ENCODE data around the gene DYRK1A.

The DYRK1A gene

DNA sequence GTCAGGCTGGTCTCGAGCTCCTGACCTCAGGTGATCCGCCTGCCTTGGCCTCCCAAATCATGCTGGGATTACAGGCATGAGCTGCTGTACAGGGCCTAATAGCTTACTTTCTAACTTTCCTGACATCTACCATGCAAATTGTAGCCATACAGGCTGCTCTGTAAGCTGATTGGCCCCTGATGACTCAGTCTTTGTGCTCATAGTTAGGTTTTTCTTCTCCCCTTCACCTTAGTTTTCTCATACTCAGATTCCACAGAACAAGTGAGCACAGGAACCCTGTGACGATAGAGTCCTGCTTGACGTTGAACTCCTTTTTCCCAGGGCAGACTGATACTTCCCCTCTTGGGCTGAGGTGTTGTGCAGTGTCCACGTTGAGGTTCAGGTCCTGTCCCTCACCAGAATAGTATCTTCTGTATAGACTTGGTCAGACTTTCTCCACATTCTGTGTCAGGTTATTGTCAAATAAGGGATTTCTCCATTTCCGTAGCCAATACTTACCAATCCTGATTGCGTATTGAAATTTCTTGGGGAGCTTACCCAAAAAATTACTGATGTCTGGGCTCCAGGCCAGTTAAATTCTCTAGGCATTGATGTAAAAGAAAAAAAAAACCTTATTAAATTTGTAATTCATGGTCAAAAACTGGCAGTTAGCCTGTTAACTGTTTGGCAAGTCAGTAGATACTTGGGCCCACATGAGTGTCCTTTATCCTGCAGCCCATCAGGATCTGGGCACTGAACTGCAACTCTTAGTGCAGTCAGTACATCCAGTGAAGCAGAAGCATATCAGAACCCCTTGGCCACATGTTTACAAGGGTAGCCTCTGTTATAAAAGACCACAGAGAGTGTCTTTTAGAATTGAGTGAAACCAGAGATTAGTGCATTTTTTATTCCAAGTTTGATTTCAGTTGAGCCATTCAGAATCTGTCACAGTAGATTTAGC is 118.2 kb downstream of the DYRK1A start:
- no peaks in the 10 kb centered on the region for H3K9me3 ChIP-seq (ENCODE audit: severe bottlenecking)
- H3K36me3 ChIP-seq (ENCODE audit: low read depth) = peaks cover 72% of the 10 kb centered on the region
- ATAC-seq (ENCODE audit: low read depth) (peak; percentile 25; the same call in 1 of the 3 replicates), DNase-seq (ENCODE audit: low spot score) (no peak)
- no peak overlapping the region for H3K4me3 ChIP-seq (ENCODE audit: severe bottlenecking)
- H3K4me1 ChIP-seq (ENCODE audit: insufficient read depth, poor library complexity, severe bottlenecking) = no peaks in the 10 kb centered on the region
- no peak overlapping the region for H3K27ac ChIP-seq (ENCODE audit: poor library complexity, severe bottlenecking)
- TF ChIP-seq, protein P1, sequence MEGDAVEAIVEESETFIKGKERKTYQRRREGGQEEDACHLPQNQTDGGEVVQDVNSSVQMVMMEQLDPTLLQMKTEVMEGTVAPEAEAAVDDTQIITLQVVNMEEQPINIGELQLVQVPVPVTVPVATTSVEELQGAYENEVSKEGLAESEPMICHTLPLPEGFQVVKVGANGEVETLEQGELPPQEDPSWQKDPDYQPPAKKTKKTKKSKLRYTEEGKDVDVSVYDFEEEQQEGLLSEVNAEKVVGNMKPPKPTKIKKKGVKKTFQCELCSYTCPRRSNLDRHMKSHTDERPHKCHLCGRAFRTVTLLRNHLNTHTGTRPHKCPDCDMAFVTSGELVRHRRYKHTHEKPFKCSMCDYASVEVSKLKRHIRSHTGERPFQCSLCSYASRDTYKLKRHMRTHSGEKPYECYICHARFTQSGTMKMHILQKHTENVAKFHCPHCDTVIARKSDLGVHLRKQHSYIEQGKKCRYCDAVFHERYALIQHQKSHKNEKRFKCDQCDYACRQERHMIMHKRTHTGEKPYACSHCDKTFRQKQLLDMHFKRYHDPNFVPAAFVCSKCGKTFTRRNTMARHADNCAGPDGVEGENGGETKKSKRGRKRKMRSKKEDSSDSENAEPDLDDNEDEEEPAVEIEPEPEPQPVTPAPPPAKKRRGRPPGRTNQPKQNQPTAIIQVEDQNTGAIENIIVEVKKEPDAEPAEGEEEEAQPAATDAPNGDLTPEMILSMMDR (IDR thresholded peaks at IDR 0.05; ENCODE audit: poor library complexity, severe bottlenecking) = no peak
- no peaks in the 10 kb centered on the region for H3K27me3 ChIP-seq (ENCODE audit: insufficient read depth, poor library complexity, severe bottlenecking)

DNA sequence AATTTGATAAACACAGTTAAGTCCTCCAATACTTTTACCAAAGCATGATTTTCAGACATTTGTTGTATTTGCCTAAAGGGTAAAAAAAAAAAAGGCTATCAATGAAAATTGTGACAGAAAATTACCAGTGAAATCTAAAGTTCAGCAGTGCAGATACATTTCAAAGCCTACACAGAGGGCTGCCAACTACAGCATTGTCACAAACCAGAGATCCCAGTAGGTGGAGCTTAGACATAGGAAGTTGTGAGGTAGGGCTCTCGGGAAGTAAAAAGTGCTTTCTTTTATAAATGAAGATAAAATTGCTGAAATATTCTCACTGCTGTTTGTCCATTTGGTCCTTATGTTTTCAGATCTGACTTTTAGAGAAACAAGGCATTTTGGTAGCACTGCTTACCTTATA is 123.0 kb downstream of the DYRK1A start:
- TF ChIP-seq, protein P1 (IDR thresholded peaks at IDR 0.05; ENCODE audit: poor library complexity, severe bottlenecking) = no peak
- Histone ChIP-seq H3K27me3 (ENCODE audit: insufficient read depth, poor library complexity, severe bottlenecking) (no peaks in the 10 kb centered on the region), H3K4me3 (ENCODE audit: severe bottlenecking) (no peak overlapping the region), H3K36me3 (ENCODE audit: low read depth) (peaks cover 83% of the 10 kb centered on the region), H3K4me1 (ENCODE audit: insufficient read depth, poor library complexity, severe bottlenecking) (no peaks in the 10 kb centered on the region), H3K27ac (ENCODE audit: poor library complexity, severe bottlenecking) (no peak overlapping the region), H3K9me3 (ENCODE audit: severe bottlenecking) (no peaks in the 10 kb centered on the region)
- DNase-seq (ENCODE audit: low spot score) = no peak
- no peak for ATAC-seq (ENCODE audit: low read depth)

DNA sequence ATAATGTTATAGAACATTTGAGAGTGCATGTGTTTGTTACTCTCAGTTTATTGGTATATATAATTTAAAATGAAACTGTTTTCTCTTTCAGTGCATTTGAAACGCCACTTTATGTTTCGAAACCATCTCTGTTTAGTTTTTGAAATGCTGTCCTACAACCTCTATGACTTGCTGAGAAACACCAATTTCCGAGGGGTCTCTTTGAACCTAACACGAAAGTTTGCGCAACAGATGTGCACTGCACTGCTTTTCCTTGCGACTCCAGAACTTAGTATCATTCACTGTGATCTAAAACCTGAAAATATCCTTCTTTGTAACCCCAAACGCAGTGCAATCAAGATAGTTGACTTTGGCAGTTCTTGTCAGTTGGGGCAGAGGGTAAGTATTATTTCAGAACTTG is 123.5 kb downstream of the DYRK1A start:
- Histone ChIP-seq H3K27me3 (ENCODE audit: insufficient read depth, poor library complexity, severe bottlenecking) (no peaks in the 10 kb centered on the region), H3K36me3 (ENCODE audit: low read depth) (peaks cover 87% of the 10 kb centered on the region), H3K4me3 (ENCODE audit: severe bottlenecking) (no peak overlapping the region)

DNA sequence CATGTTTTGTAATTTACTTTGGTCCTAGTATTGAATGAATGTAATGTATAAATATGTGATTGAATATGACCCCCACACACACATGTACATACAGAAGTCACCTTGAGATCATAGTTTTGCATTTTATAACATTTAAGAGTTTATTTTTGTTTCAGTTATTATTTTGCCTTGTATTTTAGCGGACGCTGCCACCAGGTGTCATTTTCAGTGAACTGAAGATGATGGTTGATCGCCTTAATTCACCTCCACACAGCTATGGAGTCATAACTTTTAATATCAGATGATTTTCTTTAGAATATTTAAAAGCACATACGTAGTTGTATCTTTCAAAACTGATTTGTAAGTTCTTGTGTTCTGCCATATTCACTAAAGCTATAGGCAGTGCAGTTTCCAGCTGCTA is 130.4 kb downstream of the DYRK1A start:
- no peak overlapping the region for H3K27ac ChIP-seq (ENCODE audit: poor library complexity, severe bottlenecking)
- peaks cover 75% of the 10 kb centered on the region for H3K36me3 ChIP-seq (ENCODE audit: low read depth)
- peaks cover 3% of the 10 kb centered on the region for H3K4me1 ChIP-seq (ENCODE audit: insufficient read depth, poor library complexity, severe bottlenecking)
- DNase-seq (ENCODE audit: low spot score) (no peak), ATAC-seq (ENCODE audit: low read depth) (no peak)
- H3K27me3 ChIP-seq (ENCODE audit: insufficient read depth, poor library complexity, severe bottlenecking) = no peaks in the 10 kb centered on the region
- H3K4me3 ChIP-seq (ENCODE audit: severe bottlenecking) = no peak overlapping the region
- TF ChIP-seq, protein P1 (IDR thresholded peaks at IDR 0.05; ENCODE audit: poor library complexity, severe bottlenecking) = peak; percentile 61
- H3K9me3 ChIP-seq (ENCODE audit: severe bottlenecking) = no peaks in the 10 kb centered on the region

More for the DNA sequence above, 123.5 kb downstream of the DYRK1A start:
- DNase-seq (ENCODE audit: low spot score) = no peak
- TF ChIP-seq, protein P1 (IDR thresholded peaks at IDR 0.05; ENCODE audit: poor library complexity, severe bottlenecking) = no peak
- Histone ChIP-seq H3K4me1 (ENCODE audit: insufficient read depth, poor library complexity, severe bottlenecking) (peaks cover under 1% of the 10 kb centered on the region), H3K27ac (ENCODE audit: poor library complexity, severe bottlenecking) (no peak overlapping the region), H3K9me3 (ENCODE audit: severe bottlenecking) (no peaks in the 10 kb centered on the region)
- no peak for ATAC-seq (ENCODE audit: low read depth)

DNA sequence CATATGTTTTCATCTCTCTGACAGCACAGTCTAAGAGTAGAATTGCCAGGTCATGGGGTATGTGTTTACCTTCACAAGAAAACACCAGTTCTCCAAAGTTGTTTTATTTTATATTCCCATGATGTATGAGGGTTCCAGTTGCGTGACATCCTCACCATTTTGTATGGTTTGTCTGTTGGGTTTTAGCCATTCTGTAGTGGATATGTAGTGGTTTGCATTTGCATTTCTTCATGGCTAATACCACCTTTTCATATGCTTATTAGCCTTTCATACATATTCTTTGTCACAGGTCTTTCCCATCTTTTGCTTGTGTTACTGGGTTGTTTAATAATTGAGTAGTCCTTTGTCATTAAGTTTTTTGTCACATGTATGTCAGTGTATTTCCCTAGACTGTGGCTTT is 132.1 kb downstream of the DYRK1A start:
- Histone ChIP-seq H3K27ac (ENCODE audit: poor library complexity, severe bottlenecking) (no peak overlapping the region), H3K9me3 (ENCODE audit: severe bottlenecking) (no peaks in the 10 kb centered on the region), H3K4me1 (ENCODE audit: insufficient read depth, poor library complexity, severe bottlenecking) (peaks cover 3% of the 10 kb centered on the region), H3K27me3 (ENCODE audit: insufficient read depth, poor library complexity, severe bottlenecking) (no peaks in the 10 kb centered on the region), H3K4me3 (ENCODE audit: severe bottlenecking) (no peak overlapping the region), H3K36me3 (ENCODE audit: low read depth) (peaks cover 77% of the 10 kb centered on the region)
- TF ChIP-seq, protein P1 (IDR thresholded peaks at IDR 0.05; ENCODE audit: poor library complexity, severe bottlenecking) = no peak
- ATAC-seq (ENCODE audit: low read depth) (no peak), DNase-seq (ENCODE audit: low spot score) (no peak)

All from RWPE2 (cell line).